HG03039 (cell line): ENCODE results near the gene EPOP.

Source experiments
- ATAC-seq: cut with Tn5 transposase; IDR thresholded peaks from one replicate; pipeline ENCODE4 v1.9.1; 2021; ENCODE audit warnings: mild to moderate bottlenecking, moderate library complexity; ENCODE audit not compliant: unreplicated experiment

The EPOP gene

GRCh38 chr17:38674749-38675615 lies at the start of gene EPOP:
Gene EPOP, minus strand, starts transcription at chr17:38674957. Its CDS starts 462 bp downstream, at chr17:38674495.
- ATAC-seq: peak; percentile 62

GRCh38 chr17:38721802-38722201 lies 47.0 kb upstream of the EPOP start:
- no peak for ATAC-seq

DNA sequence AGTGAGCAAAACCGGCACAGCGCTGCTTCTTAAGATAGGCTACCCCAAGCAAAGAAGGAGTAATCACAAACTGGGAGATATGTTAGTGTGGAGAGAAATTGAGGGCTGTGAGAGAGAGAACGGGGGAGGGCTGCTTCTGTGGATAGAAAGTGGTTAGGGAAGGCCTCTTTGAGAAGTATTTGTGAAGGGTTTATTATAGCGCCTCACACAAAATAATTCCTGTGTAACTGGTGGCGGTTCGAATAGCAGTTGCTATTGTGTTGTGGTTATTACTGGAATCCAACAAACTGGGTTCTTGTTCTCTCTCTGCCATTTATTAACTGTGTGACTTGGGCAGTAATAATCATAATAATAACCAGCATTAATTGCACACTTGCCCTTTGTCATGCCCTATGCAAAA lies 46.2 kb upstream of the EPOP start:
- ATAC-seq: no peak

GRCh38 chr17:38719943-38720641 lies 45.3 kb upstream of the EPOP start:
- no peak for ATAC-seq

DNA sequence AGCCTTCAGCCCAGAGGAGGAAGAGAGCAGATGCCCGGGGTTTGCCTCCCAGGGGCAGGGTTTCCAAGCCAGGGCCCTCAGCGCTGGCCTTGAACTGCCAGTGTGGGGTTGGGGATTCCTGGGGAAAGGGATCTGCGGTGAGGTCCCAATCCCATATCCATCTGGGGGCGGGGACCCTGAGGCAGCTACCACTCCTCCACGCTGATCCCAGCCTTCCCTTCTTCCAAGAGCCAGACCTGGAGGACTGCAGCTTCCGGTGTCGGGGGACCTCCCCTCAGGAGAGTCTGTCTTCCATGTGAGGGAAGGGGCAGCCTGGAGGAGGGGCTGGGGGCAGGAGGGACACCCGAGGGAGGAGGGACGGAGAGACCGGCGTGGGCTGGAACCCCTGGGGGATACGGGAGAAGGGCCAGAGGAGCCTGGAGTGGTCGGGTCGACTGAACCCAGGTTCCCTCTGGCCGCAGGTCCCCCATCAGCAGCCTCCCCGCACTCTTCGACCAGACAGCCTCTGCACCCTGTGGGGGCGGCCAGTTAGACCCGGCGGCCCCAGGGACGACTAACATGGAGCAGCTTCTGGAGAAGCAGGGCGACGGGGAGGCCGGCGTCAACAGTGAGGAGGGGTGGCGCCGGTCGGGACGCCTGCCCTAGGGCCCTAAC lies 44.7 kb upstream of the EPOP start:
- no peak for ATAC-seq

GRCh38 chr17:38717139-38717745 lies 42.5 kb upstream of the EPOP start:
- ATAC-seq: no peak

- ATAC-seq: no peak
These were observed 41.7 kb upstream of the EPOP start for GRCh38 chr17:38716368-38717005.

DNA sequence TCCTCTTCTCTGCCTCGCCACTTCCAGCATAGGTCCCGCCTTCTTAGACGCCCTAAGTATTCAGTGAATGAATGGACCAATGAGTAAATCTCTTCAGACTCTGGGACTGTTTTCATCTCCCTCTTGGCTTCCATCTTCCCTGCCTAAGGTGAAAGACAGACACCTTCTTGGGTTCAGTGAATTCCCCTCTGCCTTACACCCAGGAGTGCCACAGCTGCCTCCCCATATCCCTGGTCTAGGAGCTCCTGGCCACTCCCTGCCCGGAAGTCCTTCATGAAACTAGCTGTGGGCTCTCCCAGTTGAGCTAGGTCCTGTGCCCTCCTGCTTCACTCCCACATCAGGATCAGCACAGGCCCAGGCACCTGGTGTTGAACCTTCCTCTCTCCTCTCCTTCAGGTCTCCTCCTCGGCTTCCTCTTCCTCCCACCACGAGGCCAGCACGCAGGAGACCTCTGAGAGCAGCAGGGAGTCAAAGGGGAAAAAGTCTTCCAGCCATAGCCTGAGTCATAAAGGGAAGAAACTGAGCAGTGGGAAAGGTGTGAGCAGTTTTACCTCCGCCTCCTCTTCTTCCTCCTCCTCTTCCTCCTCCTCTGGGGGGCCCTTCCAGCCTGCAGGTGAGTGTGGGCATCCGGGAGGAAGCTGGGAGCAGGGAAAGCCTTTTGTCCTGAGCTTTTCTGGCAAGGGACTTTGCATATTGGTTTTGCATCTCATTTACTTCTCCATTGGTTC lies 40.6 kb upstream of the EPOP start:
- ATAC-seq: no peak

- ATAC-seq: no peak
These were observed 38.8 kb upstream of the EPOP start for GRCh38 chr17:38713456-38714075.

GRCh38 chr17:38712593-38712992 lies 37.8 kb upstream of the EPOP start:
- no peak for ATAC-seq

DNA sequence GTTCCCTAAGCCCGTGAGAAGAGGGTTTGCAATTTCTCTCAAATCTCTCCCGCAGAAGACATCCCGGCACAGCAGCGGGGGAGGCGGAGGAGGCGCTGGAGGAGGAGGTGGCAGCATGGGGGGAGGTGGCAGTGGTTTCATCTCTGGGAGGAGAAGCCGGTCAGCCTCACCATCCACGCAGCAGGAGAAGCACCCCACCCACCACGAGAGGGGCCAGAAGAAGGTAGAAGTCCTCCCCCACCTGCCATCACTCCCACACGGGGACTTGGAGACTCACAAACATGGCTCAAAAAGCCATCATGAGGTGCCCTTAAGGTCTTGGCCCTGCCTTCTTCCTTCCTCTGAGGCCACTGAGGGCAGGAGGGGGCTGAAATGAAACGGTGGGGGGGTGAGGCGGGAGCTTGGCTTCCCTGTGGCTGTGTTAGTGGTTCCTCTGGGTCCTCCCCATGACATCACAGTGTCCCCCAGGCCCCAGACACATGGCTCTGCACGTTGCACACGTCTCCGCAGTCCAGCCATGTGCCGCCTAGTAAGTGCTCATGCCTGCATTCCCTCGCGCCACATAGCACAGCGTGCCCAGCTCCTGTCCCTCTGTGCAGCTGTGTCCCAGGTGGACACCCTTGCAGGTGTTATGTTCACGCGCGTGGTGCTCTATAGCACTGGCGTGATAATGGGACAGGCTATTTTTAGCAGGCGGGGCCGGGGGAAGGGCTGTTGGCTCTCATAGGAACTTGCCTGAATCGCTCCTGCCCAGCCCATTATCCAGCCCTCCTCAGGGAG lies 37.2 kb upstream of the EPOP start:
- ATAC-seq: no peak

- ATAC-seq: no peak
These were observed 36.2 kb upstream of the EPOP start for GRCh38 chr17:38710985-38711384.

DNA sequence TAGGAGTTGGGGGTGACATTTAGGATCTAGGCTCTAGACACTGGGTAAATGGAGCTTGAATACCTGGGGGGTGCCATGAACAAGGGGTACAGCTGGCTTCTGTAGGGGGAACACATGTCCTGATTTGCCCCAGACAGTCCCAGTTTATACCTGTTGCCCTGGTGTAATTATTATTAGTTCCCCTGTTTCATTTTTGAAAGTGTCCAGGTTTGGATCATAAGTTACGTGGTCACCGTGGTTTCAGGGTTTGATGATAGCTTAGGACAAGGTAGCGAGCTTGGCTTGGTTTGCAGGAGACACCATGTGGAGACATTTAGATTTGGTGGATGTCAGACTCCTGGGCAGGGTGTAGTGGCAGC lies 35.8 kb upstream of the EPOP start:
- ATAC-seq: no peak

DNA sequence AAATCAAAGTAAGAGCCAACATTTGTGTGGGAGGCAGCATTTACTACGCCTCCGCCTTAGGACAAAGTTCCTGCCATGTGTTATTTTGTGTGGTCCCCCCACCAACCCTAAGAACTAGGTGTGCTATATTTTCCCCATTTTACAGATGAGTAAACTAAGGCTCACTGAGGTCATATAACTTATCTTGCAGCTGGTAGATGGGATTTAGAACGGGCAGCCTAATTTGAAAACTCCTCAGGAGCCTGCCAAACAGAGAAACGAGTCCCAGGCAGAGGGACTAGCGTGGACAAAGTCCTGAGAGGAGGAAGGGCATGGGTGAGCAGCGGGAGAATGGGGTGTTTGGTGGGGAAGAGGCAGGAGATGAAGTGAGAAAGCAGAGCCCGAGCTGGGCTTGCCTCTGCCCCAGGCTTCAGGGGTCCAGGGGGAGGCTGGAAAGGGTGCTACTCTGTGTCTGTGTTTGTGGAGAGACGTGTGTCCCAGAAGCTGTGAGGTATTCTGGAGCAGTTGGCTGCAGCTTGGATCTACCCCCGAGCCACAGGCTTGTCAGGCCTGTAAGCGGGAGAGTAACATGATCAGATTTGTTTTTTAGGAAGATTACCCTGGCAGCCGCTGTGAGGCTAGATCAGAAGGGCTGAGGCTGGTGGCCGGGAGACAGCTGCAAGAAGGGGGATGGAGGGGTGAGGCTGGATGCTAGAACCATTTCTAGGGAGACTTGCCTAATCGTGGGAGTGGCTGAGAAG lies 35.3 kb upstream of the EPOP start:
- ATAC-seq: no peak

DNA sequence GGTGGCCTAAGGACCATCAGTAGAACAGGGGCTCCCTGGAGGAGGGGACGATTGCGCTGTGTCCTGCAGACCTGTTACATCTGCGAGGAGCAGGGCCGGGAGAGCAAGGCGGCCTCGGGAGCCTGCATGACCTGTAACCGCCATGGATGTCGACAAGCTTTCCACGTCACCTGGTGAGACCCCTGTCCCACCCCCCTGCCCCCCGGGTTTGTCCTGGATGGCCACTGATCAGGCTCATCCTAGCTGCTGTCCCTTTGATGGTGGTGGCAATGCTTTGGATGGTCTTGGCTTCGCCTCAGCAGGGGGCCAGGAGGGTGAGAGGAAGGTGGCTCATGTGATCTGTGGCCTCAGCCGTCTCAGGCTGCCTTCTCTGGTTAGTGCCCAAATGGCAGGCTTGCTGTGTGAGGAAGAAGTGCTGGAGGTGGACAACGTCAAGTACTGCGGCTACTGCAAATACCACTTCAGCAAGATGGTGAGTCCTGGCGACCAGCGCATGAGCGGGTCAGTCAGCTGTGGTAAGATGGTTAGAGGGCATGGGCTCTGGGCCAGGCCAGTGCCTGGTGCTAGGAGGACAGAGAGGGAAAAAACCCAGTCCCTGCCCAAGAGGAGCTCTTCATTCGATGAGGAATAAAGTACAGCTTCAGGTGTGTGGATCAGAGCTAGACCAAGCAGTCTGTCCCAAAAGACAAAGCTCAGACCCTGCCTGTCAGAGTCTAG lies 34.5 kb upstream of the EPOP start:
- ATAC-seq: no peak

GRCh38 chr17:38707678-38708351 lies 33.1 kb upstream of the EPOP start:
- no peak for ATAC-seq
